SK-N-MC (cell line): ENCODE measurements around the gene CAMSAP3.

Source experiments
- DNase-seq: peaks from one replicate; pipeline ENCODE4 v3.0.0-alpha.2; 2011; ENCODE audit warnings: low read depth, low spot score
- H3K27ac ChIP-seq: fragments of 200-600 bp; sonication (generic); 2 replicates; pipeline ENCODE4 v1.5.1; 2016; ENCODE audit warnings: mixed run types
- H3K36me3 ChIP-seq: fragments of 200-600 bp; sonication (generic); 2 replicates; pipeline ENCODE4 v1.6.1; 2017; ENCODE audit warnings: antibody characterized with exemption, low read length, mixed read lengths; ENCODE audit not compliant: insufficient read depth
- H3K4me3 ChIP-seq: fragments of 200-600 bp; sonication (generic); 2 replicates; pipeline ENCODE4 v1.5.1; 2016
- H3K9ac ChIP-seq: fragments of 200-600 bp; sonication (generic); 2 replicates; pipeline ENCODE4 v1.8.0; 2017; ENCODE audit warnings: mixed run types, mixed read lengths; ENCODE audit not compliant: insufficient read length
- H3K9me3 ChIP-seq: fragments of 200-600 bp; sonication (generic); 2 replicates; pipeline ENCODE4 v1.6.1; 2017; ENCODE audit warnings: low read depth, mild to moderate bottlenecking, antibody characterized with exemption, low read length, moderate library complexity, mixed read lengths
- EZH2 ChIP-seq: fragments of 200-600 bp; sonication (generic); IDR thresholded peaks from one replicate; pipeline ENCODE4 v1.6.1; 2017; ENCODE audit warnings: antibody characterized with exemption
- FOXP2 ChIP-seq: optimal IDR thresholded peaks from 2 replicates; pipeline ENCODE3; 2011; ENCODE audit warnings: mild to moderate bottlenecking, moderate library complexity; ENCODE audit not compliant: insufficient read depth; ENCODE audit errors: extremely low read length, control extremely low read depth
- POLR2AphosphoS5 ChIP-seq: IDR thresholded peaks from 2 replicates; pipeline ENCODE4 v1.6.1; 2012; ENCODE audit warnings: mild to moderate bottlenecking, low read depth, low read length, borderline replicate concordance

CAMSAP3 gene

GRCh38 chr19:7596211-7596937 is 711 bp downstream of the CAMSAP3 start:
- no peaks in the 10 kb centered on the region for H3K36me3 ChIP-seq
- TF ChIP-seq FOXP2: no peak
- TF ChIP-seq POLR2AphosphoS5: no peak
- TF ChIP-seq EZH2: no peak
- peak overlapping the region; percentile 87 for H3K4me3 ChIP-seq
- H3K9me3 ChIP-seq: no peaks in the 10 kb centered on the region
- DNase-seq: no peak
- no peak overlapping the region for H3K27ac ChIP-seq
- H3K9ac ChIP-seq: peak overlapping the region; percentile 85

GRCh38 chr19:7597689-7598088 is 2.0 kb downstream of the CAMSAP3 start:
- no peak overlapping the region for H3K9ac ChIP-seq
- no peak overlapping the region for H3K27ac ChIP-seq
- H3K4me3 ChIP-seq: no peak overlapping the region
- no peak for DNase-seq
- TF ChIP-seq POLR2AphosphoS5 (no peak), FOXP2 (no peak), EZH2 (no peak)
- H3K9me3 ChIP-seq: no peaks in the 10 kb centered on the region
- H3K36me3 ChIP-seq: no peaks in the 10 kb centered on the region

DNA sequence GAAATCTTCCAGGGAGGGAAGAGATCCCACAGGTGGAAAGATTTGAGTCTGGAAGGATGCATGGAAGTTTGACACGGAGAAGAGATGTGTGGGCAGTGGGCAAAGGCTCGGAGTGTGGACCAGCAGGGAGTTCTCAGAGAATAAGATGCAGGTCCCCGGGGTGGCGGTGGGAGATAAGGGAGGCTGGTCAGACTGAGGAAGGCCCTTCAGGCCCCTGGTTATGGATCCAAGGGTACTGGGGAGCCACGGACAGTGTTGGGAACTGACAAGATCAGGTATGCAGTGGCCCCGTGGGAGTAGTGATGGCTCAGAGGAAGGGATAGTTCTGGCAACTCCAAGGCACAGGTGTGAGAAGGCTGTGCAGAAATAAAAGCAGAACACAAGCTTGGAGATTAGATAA is 2.5 kb downstream of the CAMSAP3 start:
- no peak for TF ChIP-seq FOXP2
- no peak for TF ChIP-seq POLR2AphosphoS5
- no peak for TF ChIP-seq EZH2
- Histone ChIP-seq H3K36me3 (no peaks in the 10 kb centered on the region), H3K9ac (no peak overlapping the region), H3K27ac (no peak overlapping the region), H3K9me3 (no peaks in the 10 kb centered on the region), H3K4me3 (no peak overlapping the region)
- no peak for DNase-seq

DNA sequence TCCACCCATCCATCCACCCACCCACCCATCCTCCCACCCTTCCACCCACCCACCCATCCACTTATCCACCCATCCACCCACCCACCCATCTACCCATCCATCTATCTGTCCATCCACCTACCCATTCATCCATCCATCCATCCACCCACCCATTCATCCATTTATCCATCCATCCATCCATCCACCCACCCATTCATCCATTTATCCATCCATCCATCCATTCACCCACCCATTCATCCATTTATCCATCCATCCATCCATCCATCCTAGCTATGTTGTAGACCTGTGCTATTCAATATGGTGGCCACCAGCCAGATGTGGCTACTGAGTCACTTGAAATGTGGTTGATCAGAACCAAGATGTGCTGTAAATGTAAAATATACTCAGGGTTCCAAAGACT is 5.1 kb downstream of the CAMSAP3 start:
- no peak for TF ChIP-seq EZH2
- TF ChIP-seq FOXP2: no peak
- no peak for TF ChIP-seq POLR2AphosphoS5
- no peak overlapping the region for H3K9ac ChIP-seq
- H3K9me3 ChIP-seq: no peaks in the 10 kb centered on the region
- no peaks in the 10 kb centered on the region for H3K36me3 ChIP-seq
- H3K4me3 ChIP-seq: no peak overlapping the region
- H3K27ac ChIP-seq: no peak overlapping the region
- no peak for DNase-seq

DNA sequence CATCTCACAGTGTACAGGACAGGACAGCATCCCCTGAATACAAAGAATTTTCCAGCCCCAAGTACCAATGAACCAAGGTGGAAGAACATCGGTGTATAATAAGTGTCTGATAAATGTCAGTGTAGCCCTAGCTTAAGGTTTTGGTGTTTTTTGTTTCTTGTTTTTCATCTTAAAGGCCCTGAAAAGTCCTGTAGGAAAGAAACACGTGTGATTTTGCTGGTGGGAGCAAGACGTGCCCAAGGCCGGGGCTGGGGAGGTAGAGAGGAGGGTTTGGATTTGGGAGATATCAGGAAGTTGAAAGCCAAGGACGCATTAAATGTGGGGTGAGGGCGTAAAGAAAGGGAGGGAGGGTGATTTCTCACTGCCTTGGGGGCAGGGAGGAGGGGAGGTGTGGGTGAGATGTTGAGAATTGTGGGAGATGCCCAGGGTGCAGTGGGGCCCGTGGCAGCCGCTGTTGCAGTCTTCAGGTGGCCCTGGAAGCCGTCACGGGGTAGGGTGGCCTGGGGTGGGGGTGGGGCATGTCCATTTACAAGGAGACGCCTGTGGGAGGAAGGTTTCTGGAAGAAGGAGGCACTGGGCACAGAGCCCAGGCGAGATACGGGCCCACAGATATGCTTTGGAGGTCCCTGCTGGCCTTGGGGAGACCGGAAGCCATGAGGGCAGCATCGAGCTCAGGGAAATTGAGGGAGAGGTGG is 6.7 kb downstream of the CAMSAP3 start:
- H3K9me3 ChIP-seq: no peaks in the 10 kb centered on the region
- no peaks in the 10 kb centered on the region for H3K36me3 ChIP-seq
- no peak overlapping the region for H3K4me3 ChIP-seq
- no peak overlapping the region for H3K27ac ChIP-seq
- TF ChIP-seq POLR2AphosphoS5 (no peak), FOXP2 (no peak), EZH2 (no peak)
- H3K9ac ChIP-seq: no peak overlapping the region
- DNase-seq: no peak

DNA sequence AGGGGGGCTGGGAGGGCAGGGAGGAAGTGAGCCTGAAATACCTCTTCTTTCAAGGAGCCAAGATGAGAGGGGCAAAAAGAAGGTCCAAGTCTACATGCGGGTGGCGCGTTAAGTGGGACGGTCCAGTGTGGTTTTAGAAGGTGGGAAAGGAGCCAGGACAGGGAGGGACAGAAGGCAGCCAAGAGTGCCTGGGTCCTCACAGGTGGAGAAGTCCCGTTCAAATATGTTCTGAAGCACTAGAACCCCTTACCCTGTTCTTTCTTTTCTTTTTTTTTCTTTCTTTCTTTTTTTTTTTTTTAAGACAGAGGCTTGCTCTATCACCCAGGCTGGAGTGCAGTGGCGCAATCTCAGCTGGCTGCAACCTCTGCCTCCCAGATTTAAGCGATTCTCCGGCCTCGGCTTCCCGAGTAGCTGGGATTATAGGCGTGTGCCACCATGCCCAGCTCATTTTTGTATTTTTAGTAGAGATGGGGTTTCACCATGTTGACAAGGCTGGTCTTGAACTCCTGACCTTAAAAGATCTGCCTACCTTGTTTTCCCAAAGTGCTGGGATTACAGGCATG is 7.4 kb downstream of the CAMSAP3 start:
- no peak overlapping the region for H3K9ac ChIP-seq
- H3K27ac ChIP-seq: no peak overlapping the region
- H3K36me3 ChIP-seq: no peaks in the 10 kb centered on the region; the same call in 1 of the 2 replicates
- no peaks in the 10 kb centered on the region for H3K9me3 ChIP-seq
- H3K4me3 ChIP-seq: no peak overlapping the region
- no peak for TF ChIP-seq POLR2AphosphoS5
- no peak for TF ChIP-seq FOXP2
- TF ChIP-seq EZH2: no peak
- no peak for DNase-seq

- no peak overlapping the region for H3K9ac ChIP-seq
- TF ChIP-seq FOXP2: no peak
- no peak overlapping the region for H3K4me3 ChIP-seq
- no peaks in the 10 kb centered on the region for H3K9me3 ChIP-seq
- no peaks in the 10 kb centered on the region; the same call in 1 of the 2 replicates for H3K36me3 ChIP-seq
- no peak overlapping the region for H3K27ac ChIP-seq
- no peak for DNase-seq
These were observed 8.3 kb downstream of the CAMSAP3 start for GRCh38 chr19:7603919-7604318.

GRCh38 chr19:7605490-7606222 is 10.0 kb downstream of the CAMSAP3 start:
- Histone ChIP-seq H3K9me3 (no peaks in the 10 kb centered on the region), H3K4me3 (no peak overlapping the region), H3K27ac (no peak overlapping the region), H3K9ac (no peak overlapping the region), H3K36me3 (no peaks in the 10 kb centered on the region; the same call in 1 of the 2 replicates)
- peak; percentile 10 for DNase-seq
- TF ChIP-seq POLR2AphosphoS5 (no peak), EZH2 (no peak), FOXP2 (no peak)
